HG02759 (cell line): Measurements from ENCODE around the gene PANK1.

Experiments used
- ATAC-seq: cut with Tn5 transposase; IDR thresholded peaks from one replicate; pipeline ENCODE4 v1.9.1; 2021; ENCODE audit warnings: mild to moderate bottlenecking, moderate library complexity; ENCODE audit not compliant: unreplicated experiment

PANK1 gene

GRCh38 chr10:89540420-89540949 lies 104.6 kb downstream of the PANK1 start:
- ATAC-seq, result no peak

GRCh38 chr10:89537364-89537763 lies 107.7 kb downstream of the PANK1 start:
- ATAC-seq, result no peak

GRCh38 chr10:89536013-89536354 lies 109.1 kb downstream of the PANK1 start:
- ATAC-seq, result no peak

GRCh38 chr10:89535171-89536012 lies 109.7 kb downstream of the PANK1 start, which contains the start of gene SLC16A12:
TSS of gene SLC16A12 (minus strand) at chr10:89535594. CDS start at chr10:89462578, 73,016 bp downstream.
- ATAC-seq, result no peak

GRCh38 chr10:89534826-89535166 lies 110.2 kb downstream of the PANK1 start:
- ATAC-seq, result no peak
